ENCODE results near the gene LLGL2. TPM values are rescaled to one million over a fixed set of nuclear protein-coding genes. Genes with fewer than 3 reads are reported as not detected.

Gene LLGL2
- total and polyA plus RNA-seq, 9 donors = 0.20 to 45.4 (median 15.1) TPM

GRCh38 chr17:75504347-75505151 lies 20.9 kb upstream of the LLGL2 start:
- no peak overlapping the region for H3K27ac ChIP-seq
- H3K36me3 ChIP-seq = no peaks in the 10 kb centered on the region
- 76 to 79% (median 77%) methylated on average over 29 to 32 of the region's 32 CpGs for WGBS, 3 donors
- H3K27me3 ChIP-seq = no peaks in the 10 kb centered on the region
- intact Hi-C loops (cut with DNase I) = no loop called here
- H3K4me1 ChIP-seq (ENCODE audit: insufficient read depth) = peaks cover 2% of the 10 kb centered on the region
- H3K4me3 ChIP-seq = no peak overlapping the region
- DNase-seq = no peak
- no peak for TF ChIP-seq POLR2A (IDR thresholded peaks at IDR 0.05)
- no peak for TF ChIP-seq EP300 (IDR thresholded peaks at IDR 0.05)
- TF ChIP-seq, protein P1, sequence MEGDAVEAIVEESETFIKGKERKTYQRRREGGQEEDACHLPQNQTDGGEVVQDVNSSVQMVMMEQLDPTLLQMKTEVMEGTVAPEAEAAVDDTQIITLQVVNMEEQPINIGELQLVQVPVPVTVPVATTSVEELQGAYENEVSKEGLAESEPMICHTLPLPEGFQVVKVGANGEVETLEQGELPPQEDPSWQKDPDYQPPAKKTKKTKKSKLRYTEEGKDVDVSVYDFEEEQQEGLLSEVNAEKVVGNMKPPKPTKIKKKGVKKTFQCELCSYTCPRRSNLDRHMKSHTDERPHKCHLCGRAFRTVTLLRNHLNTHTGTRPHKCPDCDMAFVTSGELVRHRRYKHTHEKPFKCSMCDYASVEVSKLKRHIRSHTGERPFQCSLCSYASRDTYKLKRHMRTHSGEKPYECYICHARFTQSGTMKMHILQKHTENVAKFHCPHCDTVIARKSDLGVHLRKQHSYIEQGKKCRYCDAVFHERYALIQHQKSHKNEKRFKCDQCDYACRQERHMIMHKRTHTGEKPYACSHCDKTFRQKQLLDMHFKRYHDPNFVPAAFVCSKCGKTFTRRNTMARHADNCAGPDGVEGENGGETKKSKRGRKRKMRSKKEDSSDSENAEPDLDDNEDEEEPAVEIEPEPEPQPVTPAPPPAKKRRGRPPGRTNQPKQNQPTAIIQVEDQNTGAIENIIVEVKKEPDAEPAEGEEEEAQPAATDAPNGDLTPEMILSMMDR (IDR thresholded peaks at IDR 0.05) = no peak
- no peaks in the 10 kb centered on the region for H3K9me3 ChIP-seq

DNA sequence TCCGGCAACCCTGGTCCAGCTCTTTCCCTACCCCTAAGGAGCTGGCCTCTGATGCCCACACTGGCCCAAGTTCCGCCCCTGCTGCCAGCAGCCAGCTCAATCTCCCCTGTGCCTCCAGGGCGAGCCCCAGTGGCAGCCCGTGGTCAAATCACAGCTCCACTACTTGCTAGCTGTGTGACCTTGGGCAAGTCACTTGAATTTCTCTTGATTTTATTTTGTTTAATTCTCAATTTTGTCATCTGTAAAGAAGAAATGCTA lies 20.4 kb upstream of the LLGL2 start:
- WGBS, 3 donors = 83 to 87% (median 85%) methylated on average over 3 to 4 of the region's 4 CpGs

GRCh38 chr17:75505640-75506039 lies 19.9 kb upstream of the LLGL2 start:
- Histone ChIP-seq H3K36me3 (no peaks in the 10 kb centered on the region), H3K27ac (no peak overlapping the region), H3K4me1 (ENCODE audit: insufficient read depth) (no peaks in the 10 kb centered on the region), H3K27me3 (no peaks in the 10 kb centered on the region), H3K4me3 (no peak overlapping the region), H3K9me3 (no peaks in the 10 kb centered on the region)
- TF ChIP-seq, protein P1 (IDR thresholded peaks at IDR 0.05) = no peak
- TF ChIP-seq POLR2A (IDR thresholded peaks at IDR 0.05) (no peak), EP300 (IDR thresholded peaks at IDR 0.05) (no peak)
- 76 to 79% (median 77%) methylated on average over 13 to 15 of the region's 15 CpGs for WGBS, 3 donors
- DNase-seq = no peak
- intact Hi-C loops (cut with DNase I) = no loop called here

More for the DNA sequence above, 20.4 kb upstream of the LLGL2 start:
- H3K27me3 ChIP-seq = no peaks in the 10 kb centered on the region
- H3K36me3 ChIP-seq = no peaks in the 10 kb centered on the region
- DNase-seq = no peak
- intact Hi-C loops (cut with DNase I) = no loop called here
- no peak for TF ChIP-seq EP300 (IDR thresholded peaks at IDR 0.05)
- TF ChIP-seq POLR2A (IDR thresholded peaks at IDR 0.05) = no peak
- TF ChIP-seq, protein P1 (IDR thresholded peaks at IDR 0.05) = no peak
- no peak overlapping the region for H3K4me3 ChIP-seq
- no peak overlapping the region for H3K27ac ChIP-seq
- H3K4me1 ChIP-seq (ENCODE audit: insufficient read depth) = no peaks in the 10 kb centered on the region
- no peaks in the 10 kb centered on the region for H3K9me3 ChIP-seq

DNA sequence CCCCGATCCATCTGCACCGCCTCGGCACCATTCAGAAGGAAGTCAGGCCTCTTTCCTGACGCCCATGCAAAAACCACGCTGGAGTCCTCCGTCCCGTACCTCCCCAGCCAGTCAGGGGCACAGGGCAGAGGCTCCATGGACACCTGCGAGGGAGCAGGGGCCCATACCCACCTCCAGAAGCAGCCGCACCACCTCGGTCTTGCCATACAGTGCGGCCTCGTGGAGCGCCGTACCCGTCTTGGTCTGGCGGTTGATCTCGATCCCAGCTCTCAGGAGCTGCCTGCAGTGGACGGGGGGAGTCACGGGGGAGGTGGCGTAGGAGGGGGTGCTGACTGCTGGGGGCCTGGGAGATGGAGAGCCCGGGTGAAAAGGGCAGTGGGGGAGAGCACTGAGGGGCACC lies 19.4 kb upstream of the LLGL2 start:
- intact Hi-C loops (cut with DNase I) = no loop called here
- no peak overlapping the region for H3K4me3 ChIP-seq
- no peaks in the 10 kb centered on the region for H3K27me3 ChIP-seq
- no peak for DNase-seq
- H3K4me1 ChIP-seq (ENCODE audit: insufficient read depth) = no peaks in the 10 kb centered on the region
- 85 to 88% (median 87%) methylated on average over 20 to 21 of the region's 21 CpGs for WGBS, 3 donors
- H3K36me3 ChIP-seq = no peaks in the 10 kb centered on the region
- H3K9me3 ChIP-seq = no peaks in the 10 kb centered on the region
- H3K27ac ChIP-seq = no peak overlapping the region
- TF ChIP-seq EP300 (IDR thresholded peaks at IDR 0.05) (no peak), POLR2A (IDR thresholded peaks at IDR 0.05) (no peak)
- TF ChIP-seq, protein P1 (IDR thresholded peaks at IDR 0.05) = no peak
